ENCODE data around the gene ELFN1.

Gene ELFN1

DNA sequence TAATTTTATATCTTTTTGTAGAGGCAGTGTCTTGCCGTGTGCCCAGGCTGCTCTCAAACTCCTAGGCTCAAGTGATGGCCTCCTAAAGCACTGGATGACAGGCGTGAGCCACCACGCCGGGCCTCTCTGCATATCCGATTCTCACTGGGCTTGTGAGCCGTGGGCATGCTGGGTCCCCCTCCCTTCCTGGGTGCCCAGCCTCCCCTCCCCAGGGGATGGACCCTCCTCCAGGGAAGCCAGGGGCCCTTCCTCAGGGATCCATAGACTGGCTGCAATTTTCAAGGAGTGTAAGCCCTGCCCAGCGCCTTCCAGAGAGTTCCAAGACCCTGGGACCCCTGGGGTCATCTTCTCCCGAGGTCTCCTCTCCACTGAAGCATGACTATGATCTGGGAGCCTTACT is 23.7 kb upstream of the ELFN1 start:
- TF ChIP-seq CTCF (conservative IDR thresholded peaks at IDR 0.05; ENCODE audit: low read depth), result no peak
- POLR2A ChIA-PET (ENCODE audit: low non-redundant PET), result no interaction called here
- CTCF ChIA-PET, result no interaction called here
- DNase-seq (ENCODE audit: low spot score), result no peak
- no peak overlapping the region for H3K27ac ChIP-seq

DNA sequence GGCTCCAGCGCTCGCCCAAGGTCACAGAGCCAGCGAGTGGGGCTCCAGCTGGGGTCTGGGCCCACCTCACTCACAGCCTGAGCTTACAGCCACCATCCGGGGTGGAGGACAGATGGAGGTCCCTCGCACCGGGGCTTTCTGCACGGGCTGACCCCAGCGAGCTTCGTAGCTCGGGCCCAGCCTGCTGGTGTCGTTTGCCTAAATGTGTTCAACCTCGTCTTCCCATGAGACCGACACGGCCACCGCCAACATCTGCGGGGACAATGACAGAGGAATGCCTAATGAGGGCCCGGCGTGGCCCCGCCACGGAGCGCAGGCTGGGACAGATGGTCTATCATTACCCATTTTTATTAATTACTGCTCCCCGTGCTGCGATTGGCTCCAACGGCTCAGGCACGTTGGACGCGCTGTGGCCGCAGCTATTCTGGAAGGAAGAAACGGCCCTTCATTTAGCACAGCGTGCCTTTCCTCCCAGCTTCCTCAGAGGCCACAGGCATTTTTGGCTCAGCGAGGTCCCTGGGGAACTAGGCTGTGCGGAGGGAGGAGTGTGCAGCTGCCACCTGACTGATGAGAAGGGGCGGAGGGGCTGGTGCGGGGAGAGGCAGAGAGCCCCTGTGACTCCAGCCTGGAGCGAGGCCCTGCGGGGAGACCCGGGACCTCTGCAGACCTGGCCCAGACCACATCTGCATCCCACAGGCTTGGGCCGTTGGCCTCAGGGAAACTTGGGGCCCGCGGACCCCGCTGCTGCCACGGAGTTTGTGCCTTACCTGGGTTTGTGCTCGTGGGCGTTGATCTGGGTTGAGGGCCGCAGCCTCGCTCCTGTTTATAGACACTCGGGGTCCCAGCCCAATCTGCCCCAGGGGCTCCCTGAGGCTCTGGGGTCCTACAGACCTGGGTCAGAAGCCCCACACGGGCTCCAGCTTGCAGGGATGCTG is 22.9 kb upstream of the ELFN1 start:
- no peak overlapping the region for H3K27ac ChIP-seq
- no peak for TF ChIP-seq CTCF (conservative IDR thresholded peaks at IDR 0.05; ENCODE audit: low read depth)
- ChIA-PET POLR2A (ENCODE audit: low non-redundant PET) (no interaction called here), CTCF (no interaction called here)
- no peak for DNase-seq (ENCODE audit: low spot score)

DNA sequence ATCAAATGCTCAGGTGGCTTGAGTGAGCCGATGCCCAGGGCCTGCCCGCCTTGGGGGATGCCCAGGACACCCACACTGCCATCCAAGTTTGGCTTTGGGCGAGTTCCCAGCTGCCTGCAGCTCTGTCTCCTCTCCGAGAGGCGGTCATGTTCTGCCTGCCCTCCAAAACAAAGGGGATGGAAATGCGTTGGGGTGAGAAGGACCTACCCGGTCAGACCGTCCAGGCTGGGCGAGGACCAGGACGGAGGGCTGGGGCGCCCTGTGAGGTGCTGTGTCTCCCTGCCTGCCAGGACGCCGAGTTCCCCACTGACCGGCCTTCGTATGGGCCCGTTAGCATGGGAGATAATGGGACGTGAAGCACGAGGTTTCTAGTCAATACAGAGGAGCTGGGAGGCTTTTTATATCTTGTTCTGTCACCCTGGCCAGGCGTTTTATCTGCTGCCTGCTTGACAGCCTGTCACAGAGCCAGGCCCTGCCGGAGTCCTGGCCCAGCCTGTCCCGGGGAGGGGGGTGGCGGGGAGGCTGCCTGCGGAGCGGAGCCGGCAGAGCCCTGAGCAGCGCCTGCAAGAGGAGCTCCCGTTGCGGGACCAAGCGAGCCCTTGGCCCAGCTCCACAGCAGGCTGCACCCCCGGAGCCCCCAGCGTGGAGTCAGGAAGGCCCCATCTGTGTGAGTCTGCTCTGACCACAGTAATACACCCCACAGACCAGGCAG is 22.0 kb upstream of the ELFN1 start:
- ChIA-PET CTCF (interaction anchor here (2.2 kb wide), 1 partner anchor 7 kb away, joined by 8 read pairs; no protein-coding TSS in a partner anchor), POLR2A (ENCODE audit: low non-redundant PET) (no interaction called here)
- DNase-seq (ENCODE audit: low spot score), result no peak
- TF ChIP-seq CTCF (conservative IDR thresholded peaks at IDR 0.05; ENCODE audit: low read depth), result no peak
- H3K27ac ChIP-seq, result no peak overlapping the region

DNA sequence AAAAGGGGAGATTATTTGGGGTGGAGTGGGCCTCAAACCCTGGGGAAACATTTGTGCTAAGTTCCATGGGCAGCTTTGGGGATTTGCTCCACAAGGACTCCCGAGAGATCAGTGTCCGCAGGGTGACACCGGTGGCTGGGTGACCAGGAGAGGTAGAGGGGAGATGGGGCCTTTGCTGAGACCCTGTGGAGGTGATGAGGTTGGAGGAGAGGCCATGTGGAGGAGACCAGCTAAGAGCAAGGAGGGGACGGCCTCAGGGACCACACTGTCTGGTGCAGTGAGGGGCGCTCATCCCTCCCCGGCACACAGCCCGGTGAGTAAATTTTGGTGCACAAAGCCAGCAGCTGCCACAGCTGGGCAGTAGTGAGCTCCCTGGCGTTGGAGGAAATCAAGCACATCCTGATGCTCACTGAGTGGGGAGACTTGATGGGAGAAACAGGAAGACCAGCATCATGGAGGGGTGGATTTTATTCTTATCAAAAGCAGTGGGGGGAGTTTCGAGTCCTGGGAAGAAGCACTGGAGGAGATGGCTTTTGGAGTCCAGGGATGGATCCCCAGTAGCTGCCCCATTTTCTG is 20.2 kb upstream of the ELFN1 start:
- no peak overlapping the region for H3K27ac ChIP-seq
- DNase-seq (ENCODE audit: low spot score), result no peak
- POLR2A ChIA-PET (ENCODE audit: low non-redundant PET), result no interaction called here
- CTCF ChIA-PET, result interaction anchor here (0.6 to 2.2 kb wide), 2 partner anchors 9 to 18 kb away, joined by 5 to 8 read pairs; no protein-coding TSS in a partner anchor
- TF ChIP-seq CTCF (conservative IDR thresholded peaks at IDR 0.05; ENCODE audit: low read depth), result no peak

DNA sequence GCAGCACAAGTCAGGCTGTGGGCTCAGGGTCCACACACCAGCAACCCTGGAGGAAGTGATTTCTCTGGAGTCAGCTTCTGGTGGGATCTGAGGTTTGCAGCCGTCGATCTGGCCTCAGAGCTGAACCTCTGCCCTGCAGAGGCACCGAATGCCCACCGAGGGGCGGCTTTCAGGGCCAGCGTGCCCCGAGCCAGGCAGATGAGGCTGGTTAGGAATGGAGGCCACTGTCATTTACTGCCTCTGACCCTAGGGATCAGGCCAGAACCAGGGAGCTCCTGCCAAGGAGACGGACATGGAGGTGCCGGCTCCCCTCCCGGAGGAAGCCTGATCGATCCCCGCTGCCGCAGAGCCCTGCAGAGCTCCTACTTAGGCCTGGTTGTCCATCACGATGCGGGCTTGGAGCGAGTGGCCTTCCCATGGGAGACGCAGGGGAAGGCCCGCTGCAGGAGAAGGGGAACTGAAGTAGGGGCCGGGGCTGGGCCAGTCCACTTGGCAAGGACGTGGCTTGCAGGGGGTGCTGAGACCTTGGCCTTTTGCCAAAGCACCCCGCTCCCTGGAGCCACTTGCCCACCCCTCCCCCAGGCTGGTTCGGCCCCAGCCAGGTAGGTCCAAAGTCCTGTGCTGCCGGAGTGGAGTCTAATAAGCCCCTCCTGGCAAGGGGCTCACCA is 19.6 kb upstream of the ELFN1 start:
- H3K27ac ChIP-seq, result no peak overlapping the region
- TF ChIP-seq CTCF (conservative IDR thresholded peaks at IDR 0.05; ENCODE audit: low read depth), result no peak
- ChIA-PET POLR2A (ENCODE audit: low non-redundant PET) (no interaction called here), CTCF (interaction anchor here (0.6 to 2.2 kb wide), 2 partner anchors 10 to 19 kb away, joined by 5 to 8 read pairs; no protein-coding TSS in a partner anchor)
- DNase-seq (ENCODE audit: low spot score), result no peak

DNA sequence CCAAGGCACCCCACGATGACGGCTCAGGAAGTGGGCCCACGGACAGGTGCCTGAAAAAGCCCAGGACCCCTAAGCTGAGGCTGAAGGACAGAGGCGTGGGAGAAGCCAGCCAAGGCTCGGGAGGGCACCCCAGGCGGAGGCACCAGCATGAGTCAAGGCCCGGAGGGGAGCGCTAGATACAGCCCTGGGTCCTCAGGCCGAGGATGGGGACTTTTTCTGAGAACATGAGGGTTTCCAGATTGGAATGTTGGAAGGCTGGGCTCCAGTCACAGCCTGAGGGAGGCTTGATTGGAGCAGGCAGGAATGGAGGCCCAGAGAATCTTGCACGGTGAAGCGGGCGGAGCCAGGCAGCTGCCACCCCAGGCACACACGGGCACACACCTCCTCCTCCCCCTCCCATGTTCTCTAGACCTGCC is 19.0 kb upstream of the ELFN1 start:
- ChIA-PET POLR2A (ENCODE audit: low non-redundant PET) (no interaction called here), CTCF (no interaction called here)
- no peak for TF ChIP-seq CTCF (conservative IDR thresholded peaks at IDR 0.05; ENCODE audit: low read depth)
- DNase-seq (ENCODE audit: low spot score), result no peak
- no peak overlapping the region for H3K27ac ChIP-seq

Data from RWPE1 (cell line).